DND-41 (cell line): ENCODE results near the gene OSBP2.

Experiments
- ATAC-seq: fragments of 200-7000 bp; cut with Tn5 transposase; 3 replicates; pipeline ENCODE4 v1.9.1; 2021; ENCODE audit warnings: low read depth; ENCODE audit not compliant: insufficient read depth
- DNase-seq: peaks from one replicate; pipeline ENCODE4 v3.0.0-alpha.2; 2020
- H2AFZ ChIP-seq: 2 replicates; pipeline ENCODE4 v1.6.0; 2012; ENCODE audit warnings: low read depth, low read length
- H3K27ac ChIP-seq: 2 replicates; pipeline ENCODE4 v1.5.1; 2012; ENCODE audit warnings: low read length, inconsistent platforms
- H3K27me3 ChIP-seq: fragments of 200-600 bp; sonication (generic); 2 replicates; pipeline ENCODE4 v1.6.0; 2012; ENCODE audit warnings: low read length, mild to moderate bottlenecking, inconsistent platforms; ENCODE audit not compliant: insufficient read depth, poor library complexity
- H3K36me3 ChIP-seq: 2 replicates; pipeline ENCODE4 v1.5.1; 2012; ENCODE audit warnings: low read length, inconsistent platforms; ENCODE audit not compliant: insufficient read depth
- H3K4me1 ChIP-seq: 2 replicates; pipeline ENCODE4 v1.5.1; 2012; ENCODE audit warnings: mild to moderate bottlenecking, low read length; ENCODE audit not compliant: insufficient read depth
- H3K4me2 ChIP-seq: 2 replicates; pipeline ENCODE4 v1.6.0; 2012; ENCODE audit warnings: mild to moderate bottlenecking, moderate library complexity, low read length, inconsistent platforms; ENCODE audit not compliant: insufficient read depth
- H3K4me3 ChIP-seq, 2 experiments: fragments of 200-600 bp in 1 of 2; shearing (Covaris generic) in 1 of 2; 2 replicates each; pipeline ENCODE4 v1.5.1; 2012 to 2016; ENCODE audit warnings: inconsistent platforms in 2 of 2, low read length in 2 of 2, mild to moderate bottlenecking in 2 of 2, low read depth in 1 of 2, moderate library complexity in 1 of 2
- H3K79me2 ChIP-seq: 2 replicates; pipeline ENCODE4 v1.6.0; 2012; ENCODE audit warnings: low read length, inconsistent platforms; ENCODE audit not compliant: insufficient read depth
- H3K9ac ChIP-seq: 2 replicates; pipeline ENCODE4 v1.6.0; 2012; ENCODE audit warnings: low read depth, mild to moderate bottlenecking, inconsistent platforms, low read length, moderate library complexity
- H3K9me3 ChIP-seq: 2 replicates; pipeline ENCODE4 v1.5.1; 2012; ENCODE audit warnings: low read length, moderate library complexity, mild to moderate bottlenecking, inconsistent platforms; ENCODE audit not compliant: insufficient read depth, severe bottlenecking
- H4K20me1 ChIP-seq: 2 replicates; pipeline ENCODE4 v1.6.0; 2012; ENCODE audit warnings: low read length; ENCODE audit not compliant: insufficient read depth
- EZH2 ChIP-seq: IDR thresholded peaks from 3 replicates; pipeline ENCODE4 v1.6.1; 2012; ENCODE audit warnings: borderline replicate concordance, low read depth, mild to moderate bottlenecking, moderate library complexity, low read length, inconsistent platforms; ENCODE audit not compliant: severe bottlenecking
- TF ChIP-seq, protein P1 (sequence below): IDR thresholded peaks from 2 replicates; pipeline ENCODE4 v1.5.1; 2012; ENCODE audit warnings: borderline replicate concordance, low read length, moderate library complexity, mild to moderate bottlenecking; ENCODE audit not compliant: poor library complexity, severe bottlenecking; ENCODE audit errors: extremely low read depth

Gene OSBP2

DNA sequence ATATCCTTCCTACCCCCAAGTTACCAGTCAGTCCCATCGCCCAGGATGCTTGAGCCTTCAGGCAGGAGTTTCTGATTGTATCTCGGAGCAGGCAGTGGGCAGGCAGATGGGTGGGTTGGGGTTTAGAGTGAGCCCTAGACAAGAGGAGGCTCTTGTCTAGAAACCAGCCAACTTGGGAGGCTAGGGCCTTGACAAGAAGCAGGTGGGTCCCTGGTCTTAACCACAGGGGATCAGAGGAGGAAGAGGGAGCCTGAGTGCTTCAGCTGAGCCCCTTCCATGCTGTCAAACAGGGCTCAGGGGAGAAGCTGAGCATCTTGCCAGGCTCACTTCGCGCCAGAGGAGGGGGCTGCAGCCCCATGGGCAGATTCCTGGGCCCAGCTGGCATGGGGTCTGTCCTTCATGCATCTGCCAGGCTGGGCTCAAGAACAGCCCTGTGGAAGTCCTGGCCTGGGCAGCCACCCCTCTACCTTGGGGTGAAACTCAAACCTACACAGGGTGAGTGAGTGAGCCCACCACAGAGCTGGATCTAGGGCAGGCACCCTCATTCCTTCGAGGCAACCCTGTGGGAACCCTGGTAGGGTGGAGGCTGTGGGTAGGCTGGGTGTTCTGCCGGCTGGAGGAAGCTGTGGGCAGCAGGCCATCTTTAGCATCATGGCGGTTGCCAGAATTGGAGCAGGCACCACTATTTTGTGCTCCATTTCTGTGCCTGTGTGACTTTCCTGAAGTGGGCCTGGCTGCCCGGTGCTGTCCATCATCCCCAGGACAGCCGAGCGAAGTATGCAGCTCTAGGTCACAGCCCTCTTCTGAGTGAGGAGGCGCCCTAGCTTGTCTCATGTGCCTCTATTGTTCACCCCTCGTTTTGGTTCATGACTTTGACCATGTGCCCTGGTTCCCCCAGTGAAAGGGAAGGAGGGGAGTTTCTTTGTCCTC lies 165.8 kb downstream of the OSBP2 start:
- ATAC-seq (no peak), DNase-seq (no peak)
- Histone ChIP-seq H3K9me3 (no peaks in the 10 kb centered on the region), H2AFZ (no peak overlapping the region), H3K4me1 (no peaks in the 10 kb centered on the region), H3K4me3 (no peak overlapping the region), H3K27ac (no peak overlapping the region), H3K4me2 (no peak overlapping the region), H3K27me3 (no peaks in the 10 kb centered on the region), H3K9ac (no peak overlapping the region), H4K20me1 (no peaks in the 10 kb centered on the region), H3K79me2 (no peaks in the 10 kb centered on the region), H3K36me3 (no peaks in the 10 kb centered on the region)
- no peak for TF ChIP-seq EZH2
- TF ChIP-seq, protein P1, sequence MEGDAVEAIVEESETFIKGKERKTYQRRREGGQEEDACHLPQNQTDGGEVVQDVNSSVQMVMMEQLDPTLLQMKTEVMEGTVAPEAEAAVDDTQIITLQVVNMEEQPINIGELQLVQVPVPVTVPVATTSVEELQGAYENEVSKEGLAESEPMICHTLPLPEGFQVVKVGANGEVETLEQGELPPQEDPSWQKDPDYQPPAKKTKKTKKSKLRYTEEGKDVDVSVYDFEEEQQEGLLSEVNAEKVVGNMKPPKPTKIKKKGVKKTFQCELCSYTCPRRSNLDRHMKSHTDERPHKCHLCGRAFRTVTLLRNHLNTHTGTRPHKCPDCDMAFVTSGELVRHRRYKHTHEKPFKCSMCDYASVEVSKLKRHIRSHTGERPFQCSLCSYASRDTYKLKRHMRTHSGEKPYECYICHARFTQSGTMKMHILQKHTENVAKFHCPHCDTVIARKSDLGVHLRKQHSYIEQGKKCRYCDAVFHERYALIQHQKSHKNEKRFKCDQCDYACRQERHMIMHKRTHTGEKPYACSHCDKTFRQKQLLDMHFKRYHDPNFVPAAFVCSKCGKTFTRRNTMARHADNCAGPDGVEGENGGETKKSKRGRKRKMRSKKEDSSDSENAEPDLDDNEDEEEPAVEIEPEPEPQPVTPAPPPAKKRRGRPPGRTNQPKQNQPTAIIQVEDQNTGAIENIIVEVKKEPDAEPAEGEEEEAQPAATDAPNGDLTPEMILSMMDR = no peak

DNA sequence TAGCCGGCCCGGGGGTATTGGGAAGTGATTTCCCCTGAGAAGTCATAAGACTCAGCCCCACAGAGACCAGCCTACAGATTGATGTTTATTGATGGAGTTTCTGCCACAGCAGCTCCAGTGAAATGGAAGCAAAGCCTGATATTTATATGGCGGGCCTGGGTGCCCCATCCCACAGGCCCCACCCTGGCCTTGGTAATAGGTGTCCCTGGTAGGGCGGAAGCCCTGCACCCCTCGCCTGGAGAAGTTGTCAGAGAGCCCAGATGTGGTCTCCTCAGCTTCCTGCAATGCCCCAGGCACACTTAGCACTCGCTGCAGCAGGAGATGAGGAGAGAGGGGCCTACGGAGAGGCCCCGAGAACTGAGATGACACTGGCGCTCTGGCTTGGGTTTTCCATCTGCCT lies 166.5 kb downstream of the OSBP2 start:
- Histone ChIP-seq H3K27me3 (no peaks in the 10 kb centered on the region), H3K36me3 (no peaks in the 10 kb centered on the region), H3K79me2 (no peaks in the 10 kb centered on the region), H3K4me1 (no peaks in the 10 kb centered on the region), H3K9me3 (no peaks in the 10 kb centered on the region), H2AFZ (no peak overlapping the region), H3K9ac (no peak overlapping the region), H3K27ac (no peak overlapping the region), H3K4me2 (no peak overlapping the region), H4K20me1 (no peaks in the 10 kb centered on the region), H3K4me3 (no peak overlapping the region)
- no peak for ATAC-seq
- TF ChIP-seq, protein P1 = no peak
- no peak for TF ChIP-seq EZH2
- no peak for DNase-seq

DNA sequence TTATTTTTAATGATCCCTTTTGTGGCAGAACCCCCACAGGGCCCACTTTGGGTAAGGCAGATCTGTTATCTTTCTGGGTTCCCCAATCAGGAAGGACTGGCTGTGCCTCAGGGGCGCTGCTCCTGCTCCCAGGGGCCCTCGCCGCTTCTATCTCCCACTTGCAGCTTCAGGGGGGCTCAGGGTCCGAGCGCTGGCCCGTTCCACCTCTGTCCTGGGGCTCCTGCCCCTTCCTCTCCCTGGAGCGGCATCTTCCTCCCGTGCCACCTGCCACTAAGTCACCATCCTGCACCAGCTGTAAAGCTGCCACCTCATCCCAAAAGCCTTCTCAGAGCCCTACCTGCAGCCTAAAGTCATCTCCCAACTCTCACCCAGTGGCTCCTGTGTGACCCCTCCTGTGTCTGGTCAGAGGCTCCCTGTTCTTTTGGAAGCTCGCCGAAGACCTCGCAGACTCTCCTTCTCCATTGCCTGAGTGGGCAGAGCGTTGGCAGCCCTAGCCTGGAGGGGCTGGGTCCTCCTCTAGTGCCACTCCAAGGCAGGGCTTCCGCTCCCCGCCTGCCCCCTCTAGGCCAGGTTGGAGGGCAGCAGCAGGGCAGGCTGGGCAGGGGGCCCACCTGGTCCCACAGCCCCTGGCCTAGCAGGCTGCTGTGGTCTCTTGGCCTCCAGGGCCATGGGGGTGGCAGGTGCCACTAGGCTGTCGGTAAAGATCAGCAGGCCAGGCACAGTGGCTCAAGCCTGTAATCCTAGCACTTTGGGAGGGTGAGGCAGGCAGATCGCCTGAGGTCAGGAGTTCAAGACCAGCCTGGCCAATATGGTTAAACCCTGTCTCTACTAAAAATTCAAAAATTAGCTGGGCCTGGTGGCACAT lies 167.2 kb downstream of the OSBP2 start:
- H3K4me3 ChIP-seq = no peak overlapping the region
- no peaks in the 10 kb centered on the region for H3K27me3 ChIP-seq
- TF ChIP-seq EZH2 = no peak
- TF ChIP-seq, protein P1 = no peak
- no peaks in the 10 kb centered on the region for H3K4me1 ChIP-seq
- no peaks in the 10 kb centered on the region for H3K79me2 ChIP-seq
- H3K9me3 ChIP-seq = no peaks in the 10 kb centered on the region
- no peak for ATAC-seq
- H4K20me1 ChIP-seq = no peaks in the 10 kb centered on the region
- H2AFZ ChIP-seq = no peak overlapping the region
- H3K9ac ChIP-seq = no peak overlapping the region
- no peak overlapping the region for H3K4me2 ChIP-seq
- DNase-seq = no peak
- H3K36me3 ChIP-seq = no peaks in the 10 kb centered on the region
- H3K27ac ChIP-seq = no peak overlapping the region
